ENCODE results near the gene KCNMB2.
"Not testable (repeated sequence)": the region's sequence is repeated elsewhere in the genome, so short reads cannot be mapped to it uniquely, and the experiment has no call there.

Gene KCNMB2

GRCh38 chr3:178840586-178840985, 304.4 kb downstream of the KCNMB2 start:
- DNase-seq (no peak), ATAC-seq (no peak)
- peaks cover 10% of the 10 kb centered on the region for H3K27me3 Mint-ChIP-seq
- no peak overlapping the region for H3K4me3 Mint-ChIP-seq
- H3K27ac Mint-ChIP-seq, result peak overlapping the region in 1 of 2 donors; percentile 23
- H3K9me3 Mint-ChIP-seq, result peaks cover 10 to 12% of the 10 kb centered on the region in 2 donors
- H3K4me1 Mint-ChIP-seq, result no peaks in the 10 kb centered on the region

DNA sequence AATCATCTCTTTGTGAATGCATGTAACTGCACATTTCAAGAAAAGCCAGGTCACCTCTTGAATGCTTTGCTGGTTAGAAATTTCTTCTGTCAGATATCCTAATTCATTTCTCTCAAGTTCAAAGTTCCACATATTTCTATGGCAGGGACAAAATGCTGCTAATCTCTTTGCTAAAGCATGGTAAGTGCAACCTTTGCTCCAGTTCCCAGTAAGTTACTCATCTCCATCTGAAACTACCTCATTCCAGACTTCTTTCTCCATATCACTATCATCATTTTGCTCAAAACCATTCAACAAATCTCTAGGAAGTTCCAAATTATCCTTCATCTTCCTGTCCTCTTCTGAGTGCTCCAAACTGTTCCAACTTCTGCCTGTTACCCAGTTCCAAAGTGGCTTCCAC, 304.8 kb downstream of the KCNMB2 start:
- DNase-seq, result no peak
- H3K4me1 Mint-ChIP-seq, result no peaks in the 10 kb centered on the region
- peaks cover 10 to 12% of the 10 kb centered on the region in 2 donors for H3K9me3 Mint-ChIP-seq
- H3K4me3 Mint-ChIP-seq, result no peak overlapping the region
- no peak for ATAC-seq
- H3K27ac Mint-ChIP-seq, result no peak overlapping the region
- peaks cover 10% of the 10 kb centered on the region for H3K27me3 Mint-ChIP-seq

DNA sequence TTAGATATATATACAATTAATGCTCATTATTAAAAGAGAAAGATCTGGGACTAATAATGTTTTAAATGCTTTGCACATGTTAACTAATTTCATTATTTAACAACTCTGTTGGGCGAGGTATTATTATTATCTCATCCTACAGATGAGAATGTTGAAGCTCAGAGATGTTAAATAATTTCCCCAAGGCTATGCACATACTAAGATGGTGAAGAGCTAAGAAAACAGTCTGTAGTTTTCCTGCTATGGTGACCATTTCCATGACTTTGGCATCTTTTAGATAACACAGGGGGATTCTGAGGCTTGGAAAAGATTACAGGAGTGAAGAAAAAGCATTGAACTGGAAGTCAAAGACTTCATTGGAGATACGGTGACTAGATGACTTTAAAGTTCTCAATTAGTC, 308.7 kb downstream of the KCNMB2 start:
- ATAC-seq, result no peak
- Mint-ChIP-seq H3K4me1 (no peaks in the 10 kb centered on the region), H3K27me3 (peaks cover 10% of the 10 kb centered on the region), H3K27ac (no peak overlapping the region), H3K9me3 (peaks cover 2 to 12% of the 10 kb centered on the region in 2 donors), H3K4me3 (no peak overlapping the region)
- DNase-seq, result no peak

DNA sequence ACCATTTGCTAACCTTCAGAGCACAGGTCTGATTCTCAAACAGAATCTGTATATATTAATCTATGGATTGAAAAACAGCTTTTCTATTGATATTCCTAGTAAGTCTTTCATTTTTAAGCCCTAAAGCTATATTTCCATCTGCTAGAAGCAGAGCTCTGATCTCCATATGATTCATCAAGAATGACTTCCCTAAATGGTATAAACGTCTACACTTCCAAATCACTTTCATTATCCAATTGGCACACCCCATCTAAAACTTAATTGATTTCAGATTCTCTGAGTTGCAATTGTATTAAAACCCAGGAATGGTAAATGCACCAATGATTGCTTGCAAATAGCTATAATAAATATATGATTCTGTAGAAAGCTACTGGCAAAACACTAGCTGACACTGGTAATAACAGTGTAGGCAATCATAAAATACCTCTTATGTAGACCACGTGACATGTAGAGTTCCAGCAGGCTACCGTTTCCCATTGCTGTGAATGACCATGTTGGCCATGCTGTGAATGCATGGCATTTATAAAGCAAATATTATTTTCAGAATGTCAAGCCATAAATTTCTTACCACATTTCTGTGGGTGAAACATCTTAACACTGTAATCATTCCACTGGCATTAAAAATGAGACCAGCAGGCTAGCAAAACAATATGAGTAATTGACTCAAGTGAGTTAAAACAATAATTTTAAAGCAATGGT, 309.3 kb downstream of the KCNMB2 start:
- H3K4me3 Mint-ChIP-seq, result no peak overlapping the region
- DNase-seq (no peak), ATAC-seq (no peak)
- H3K9me3 Mint-ChIP-seq, result peaks cover 0 to 10% of the 10 kb centered on the region in 2 donors
- no peaks in the 10 kb centered on the region for H3K4me1 Mint-ChIP-seq
- peaks cover 10% of the 10 kb centered on the region for H3K27me3 Mint-ChIP-seq
- no peak overlapping the region for H3K27ac Mint-ChIP-seq

DNA sequence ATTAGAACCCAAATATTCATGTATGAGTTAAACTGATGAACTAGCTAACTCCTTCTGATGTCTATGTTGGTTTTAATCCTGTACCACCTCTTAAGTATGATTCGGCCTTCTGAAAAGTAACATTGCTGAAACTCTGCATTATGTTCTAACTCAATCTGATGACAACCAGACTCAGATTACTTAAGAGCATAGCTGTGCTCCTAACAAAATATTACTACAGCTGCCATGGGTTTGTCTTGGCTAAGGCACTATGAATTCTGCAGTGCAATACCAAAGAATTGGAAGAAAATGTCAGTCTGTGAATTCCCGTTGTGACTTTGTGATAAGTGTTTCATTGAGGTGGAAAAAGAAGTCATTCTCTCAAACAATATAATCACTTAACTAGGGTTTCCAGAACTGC, 311.0 kb downstream of the KCNMB2 start:
- no peak overlapping the region for H3K27ac Mint-ChIP-seq
- no peaks in the 10 kb centered on the region for H3K4me1 Mint-ChIP-seq
- no peak overlapping the region for H3K4me3 Mint-ChIP-seq
- ATAC-seq, result no peak
- no peaks in the 10 kb centered on the region for H3K9me3 Mint-ChIP-seq
- no peak for DNase-seq
- no peaks in the 10 kb centered on the region for H3K27me3 Mint-ChIP-seq

- Mint-ChIP-seq H3K4me1 (no peaks in the 10 kb centered on the region), H3K4me3 (no peak overlapping the region), H3K27ac (no peak overlapping the region), H3K9me3 (no peaks in the 10 kb centered on the region), H3K27me3 (no peaks in the 10 kb centered on the region)
- no peak for DNase-seq
- ATAC-seq, result no peak
These were observed 313.1 kb downstream of the KCNMB2 start for GRCh38 chr3:178849199-178849910.

GRCh38 chr3:178850450-178851190, 314.4 kb downstream of the KCNMB2 start:
- no peak overlapping the region for H3K27ac Mint-ChIP-seq
- H3K4me1 Mint-ChIP-seq, result no peaks in the 10 kb centered on the region
- ATAC-seq (no peak), DNase-seq (no peak)
- no peaks in the 10 kb centered on the region for H3K27me3 Mint-ChIP-seq
- H3K4me3 Mint-ChIP-seq, result no peak overlapping the region
- H3K9me3 Mint-ChIP-seq, result no peaks in the 10 kb centered on the region

GRCh38 chr3:178851564-178851963, 315.3 kb downstream of the KCNMB2 start:
- ATAC-seq (no peak), DNase-seq (no peak)
- Mint-ChIP-seq H3K4me3 (no peak overlapping the region), H3K4me1 (no peaks in the 10 kb centered on the region), H3K27me3 (no peaks in the 10 kb centered on the region), H3K9me3 (no peaks in the 10 kb centered on the region), H3K27ac (no peak overlapping the region)

DNA sequence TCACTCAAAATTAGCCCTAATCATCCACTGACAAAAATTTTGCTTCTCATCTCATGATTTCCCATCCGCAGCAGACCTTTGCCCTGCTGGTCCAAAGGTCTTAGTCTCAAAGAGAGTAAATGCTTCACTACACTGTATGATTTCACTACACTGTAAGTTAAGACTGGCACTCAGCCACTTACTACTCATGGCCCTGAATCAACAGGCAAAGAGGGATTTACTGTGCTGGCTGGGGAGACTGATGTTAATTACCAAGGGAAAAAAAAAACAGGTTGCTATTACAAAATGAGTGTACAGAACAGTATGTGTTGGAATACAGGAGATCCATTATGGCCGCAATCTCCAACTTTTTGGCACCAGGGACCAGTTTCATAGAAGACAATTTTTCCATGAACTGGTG, 320.6 kb downstream of the KCNMB2 start:
- no peak overlapping the region for H3K4me3 Mint-ChIP-seq
- H3K27ac Mint-ChIP-seq, result no peak overlapping the region
- no peaks in the 10 kb centered on the region for H3K4me1 Mint-ChIP-seq
- ATAC-seq (no peak), DNase-seq (no peak)
- no peaks in the 10 kb centered on the region for H3K27me3 Mint-ChIP-seq
- H3K9me3 Mint-ChIP-seq, result no peaks in the 10 kb centered on the region

GRCh38 chr3:178859386-178859785, 323.1 kb downstream of the KCNMB2 start:
- no peak overlapping the region for H3K4me3 Mint-ChIP-seq
- DNase-seq (no peak), ATAC-seq (no peak)
- no peak overlapping the region for H3K27ac Mint-ChIP-seq
- H3K9me3 Mint-ChIP-seq, result no peaks in the 10 kb centered on the region
- no peaks in the 10 kb centered on the region for H3K4me1 Mint-ChIP-seq
- no peaks in the 10 kb centered on the region for H3K27me3 Mint-ChIP-seq

DNA sequence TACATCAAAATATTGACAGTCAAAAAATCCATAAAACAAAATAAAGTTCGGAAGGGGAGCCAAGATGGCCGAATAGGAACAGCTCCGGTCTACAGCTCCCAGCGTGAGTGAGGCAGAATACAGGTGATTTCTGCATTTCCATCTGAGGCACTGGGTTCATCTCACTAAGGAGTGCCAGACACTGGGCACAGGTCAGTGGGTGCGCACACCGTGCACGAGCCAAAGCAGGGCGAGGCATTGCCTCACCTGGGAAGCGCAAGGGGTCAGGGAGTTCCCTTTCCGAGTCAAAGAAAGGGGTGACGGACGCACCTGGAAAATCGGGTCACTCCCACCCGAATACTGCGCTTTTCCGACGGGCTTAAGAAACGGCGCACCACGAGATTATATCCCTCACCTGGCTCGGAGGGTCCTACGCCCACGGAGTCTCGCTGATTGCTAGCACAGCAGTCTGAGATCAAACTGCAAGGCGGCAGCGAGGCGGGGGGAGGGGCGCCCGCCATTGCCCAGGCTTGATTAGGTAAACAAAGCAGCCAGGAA, 323.7 kb downstream of the KCNMB2 start:
- H3K4me3 Mint-ChIP-seq, ATAC-seq, H3K27me3 Mint-ChIP-seq, H3K9me3 Mint-ChIP-seq, DNase-seq, H3K27ac Mint-ChIP-seq, H3K4me1 Mint-ChIP-seq: not testable (repeated sequence)

GRCh38 chr3:178868681-178869080, 332.4 kb downstream of the KCNMB2 start:
- no peaks in the 10 kb centered on the region for H3K27me3 Mint-ChIP-seq

GRCh38 chr3:178870085-178870484, 333.8 kb downstream of the KCNMB2 start:
- H3K4me1 Mint-ChIP-seq, result no peaks in the 10 kb centered on the region
- DNase-seq (no peak), ATAC-seq (no peak)

More at GRCh38 chr3:178868681-178869080, 332.4 kb downstream of the KCNMB2 start:
- DNase-seq (no peak), ATAC-seq (no peak)
- no peaks in the 10 kb centered on the region for H3K4me1 Mint-ChIP-seq
- no peak overlapping the region for H3K4me3 Mint-ChIP-seq
- H3K9me3 Mint-ChIP-seq, result no peaks in the 10 kb centered on the region
- H3K27ac Mint-ChIP-seq, result no peak overlapping the region

GRCh38 chr3:178875157-178875556, 338.9 kb downstream of the KCNMB2 start:
- H3K4me3 Mint-ChIP-seq, result no peak overlapping the region

More at GRCh38 chr3:178870085-178870484, 333.8 kb downstream of the KCNMB2 start:
- Mint-ChIP-seq H3K4me3 (no peak overlapping the region), H3K27ac (no peak overlapping the region), H3K9me3 (no peaks in the 10 kb centered on the region), H3K27me3 (no peaks in the 10 kb centered on the region)

DNA sequence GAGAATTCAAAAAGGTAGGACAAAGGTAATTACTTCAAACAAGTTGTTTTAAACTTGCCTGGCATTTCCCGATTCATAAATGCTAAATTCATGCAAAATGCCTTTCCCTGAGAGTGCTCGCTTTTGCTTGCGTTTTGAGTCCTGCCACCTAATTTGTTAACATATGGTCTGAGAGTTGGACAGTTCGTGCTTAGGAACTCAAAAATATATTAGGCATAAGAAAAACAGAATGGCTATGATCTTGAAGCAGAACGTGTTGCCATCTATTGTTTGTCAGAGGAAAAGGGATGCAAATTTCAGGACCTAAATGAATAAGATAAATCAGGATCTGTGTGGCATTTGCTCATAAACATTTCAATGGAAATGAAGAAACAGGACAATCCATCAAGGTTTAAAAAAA, 339.6 kb downstream of the KCNMB2 start:
- Mint-ChIP-seq H3K4me3 (no peak overlapping the region), H3K9me3 (no peaks in the 10 kb centered on the region), H3K27me3 (no peaks in the 10 kb centered on the region), H3K27ac (no peak overlapping the region), H3K4me1 (no peaks in the 10 kb centered on the region)
- no peak for DNase-seq
- no peak for ATAC-seq

More at GRCh38 chr3:178875157-178875556, 338.9 kb downstream of the KCNMB2 start:
- Mint-ChIP-seq H3K9me3 (no peaks in the 10 kb centered on the region), H3K27me3 (no peaks in the 10 kb centered on the region), H3K4me1 (no peaks in the 10 kb centered on the region), H3K27ac (no peak overlapping the region)
- no peak for DNase-seq
- no peak for ATAC-seq

- peak overlapping the region in 1 of 2 donors; percentile 4 for H3K27ac Mint-ChIP-seq
- ATAC-seq (no peak), DNase-seq (no peak)
- no peak overlapping the region for H3K4me3 Mint-ChIP-seq
- H3K9me3 Mint-ChIP-seq, result peaks cover 0 to 15% of the 10 kb centered on the region in 2 donors
- H3K4me1 Mint-ChIP-seq, result no peaks in the 10 kb centered on the region
- no peaks in the 10 kb centered on the region for H3K27me3 Mint-ChIP-seq
These were observed 344.0 kb downstream of the KCNMB2 start for GRCh38 chr3:178880274-178880673.
